ENCODE data around the gene CLDN6. TPM values are rescaled to one million over a fixed set of nuclear protein-coding genes. Genes with fewer than 3 reads are reported as not detected.

Gene CLDN6
- total RNA-seq, 1 experiment from 2014 or later: 2.7 TPM

DNA sequence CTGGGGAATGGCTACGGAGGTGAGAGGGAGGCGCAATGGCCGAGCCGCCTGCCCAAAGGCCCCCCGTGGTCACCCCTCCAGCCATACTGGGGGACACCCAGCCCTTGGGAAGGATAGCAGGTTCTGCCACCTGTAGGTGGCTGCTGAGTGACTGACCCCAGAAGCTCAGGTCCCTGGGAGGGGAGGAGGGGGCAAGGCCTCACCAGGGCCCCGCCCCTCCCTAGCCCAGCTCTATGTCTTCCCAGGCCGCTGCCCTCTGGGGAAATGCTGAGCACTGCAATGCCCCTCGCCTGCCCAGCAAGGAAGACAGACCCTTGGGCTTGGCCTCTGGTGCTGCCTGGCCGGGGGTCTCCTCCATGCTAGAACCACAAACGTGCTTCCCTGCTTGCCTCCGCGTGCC is 16.7 kb downstream of the CLDN6 start:
- no peak for DNase-seq (ENCODE audit: low spot score)

DNA sequence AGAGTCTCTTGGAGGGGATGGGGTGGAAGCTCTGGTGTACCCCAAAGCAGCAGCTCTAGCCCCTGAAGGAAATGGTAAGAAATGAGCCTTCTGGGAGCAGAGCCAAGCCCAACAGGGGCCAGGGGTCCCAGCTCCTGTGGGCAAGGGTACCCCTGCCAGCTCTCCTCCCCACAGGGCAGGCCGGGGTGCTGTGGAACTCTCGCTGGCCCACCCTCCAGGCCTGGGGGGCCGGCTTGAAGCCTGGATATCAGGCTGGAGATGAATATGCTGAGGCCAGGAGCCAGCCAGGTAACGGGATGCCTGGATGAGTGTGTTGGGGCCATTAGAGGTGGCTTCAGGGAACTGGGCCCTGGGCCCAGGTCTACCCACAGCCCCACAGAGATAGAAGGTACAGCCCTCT is 17.4 kb downstream of the CLDN6 start:
- no peak for DNase-seq (ENCODE audit: low spot score)
- in situ Hi-C loops (cut with HindIII; ENCODE audit: low sequenced_read_pairs): no loop called here

More for the DNA sequence above, 16.7 kb downstream of the CLDN6 start:
- in situ Hi-C loops (cut with HindIII; ENCODE audit: low sequenced_read_pairs): no loop called here

DNA sequence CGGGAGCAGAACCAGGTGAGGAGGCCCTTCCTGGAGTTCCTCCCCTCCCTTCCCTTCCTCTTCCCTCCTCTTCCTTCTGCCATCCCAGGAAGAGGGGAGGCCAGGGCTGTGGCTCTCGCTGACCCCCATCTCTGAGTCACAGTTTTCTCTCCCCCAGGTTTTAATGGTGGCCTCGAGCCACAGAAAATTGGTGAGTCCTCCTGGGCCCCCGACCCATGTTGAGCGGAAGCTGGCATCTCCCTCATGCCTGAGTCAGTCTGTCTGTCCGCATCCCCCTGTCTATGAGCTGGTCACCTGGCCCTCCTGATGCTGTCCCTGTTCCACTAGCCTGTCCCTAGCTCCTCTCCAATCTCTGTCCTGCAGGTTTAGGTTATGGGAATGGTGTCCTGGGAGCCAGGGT is 18.1 kb downstream of the CLDN6 start:
- no peak for DNase-seq (ENCODE audit: low spot score)
- in situ Hi-C loops (cut with HindIII; ENCODE audit: low sequenced_read_pairs): no loop called here

DNA sequence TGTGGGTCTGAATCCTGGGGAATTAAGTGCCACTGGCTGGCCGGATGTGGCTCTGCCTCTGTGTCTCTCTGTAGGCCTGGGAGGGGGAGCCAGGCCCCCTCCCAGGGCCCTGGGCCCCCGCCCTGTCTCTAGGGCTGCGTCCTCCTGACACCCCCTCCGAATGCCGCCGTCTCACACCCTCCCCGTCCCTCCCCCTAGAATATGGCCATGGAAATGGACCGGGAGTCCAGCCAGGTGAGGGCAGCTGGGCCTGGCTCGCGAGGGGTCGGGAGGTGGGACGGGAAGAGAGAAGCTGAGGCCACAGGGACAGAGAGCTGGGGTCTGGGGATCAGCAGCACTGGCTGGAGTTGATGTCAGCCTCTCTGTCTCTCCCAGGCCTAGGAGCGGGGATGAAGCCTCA is 21.7 kb downstream of the CLDN6 start:
- in situ Hi-C loops (cut with HindIII; ENCODE audit: low sequenced_read_pairs): no loop called here
- DNase-seq (ENCODE audit: low spot score): no peak

DNA sequence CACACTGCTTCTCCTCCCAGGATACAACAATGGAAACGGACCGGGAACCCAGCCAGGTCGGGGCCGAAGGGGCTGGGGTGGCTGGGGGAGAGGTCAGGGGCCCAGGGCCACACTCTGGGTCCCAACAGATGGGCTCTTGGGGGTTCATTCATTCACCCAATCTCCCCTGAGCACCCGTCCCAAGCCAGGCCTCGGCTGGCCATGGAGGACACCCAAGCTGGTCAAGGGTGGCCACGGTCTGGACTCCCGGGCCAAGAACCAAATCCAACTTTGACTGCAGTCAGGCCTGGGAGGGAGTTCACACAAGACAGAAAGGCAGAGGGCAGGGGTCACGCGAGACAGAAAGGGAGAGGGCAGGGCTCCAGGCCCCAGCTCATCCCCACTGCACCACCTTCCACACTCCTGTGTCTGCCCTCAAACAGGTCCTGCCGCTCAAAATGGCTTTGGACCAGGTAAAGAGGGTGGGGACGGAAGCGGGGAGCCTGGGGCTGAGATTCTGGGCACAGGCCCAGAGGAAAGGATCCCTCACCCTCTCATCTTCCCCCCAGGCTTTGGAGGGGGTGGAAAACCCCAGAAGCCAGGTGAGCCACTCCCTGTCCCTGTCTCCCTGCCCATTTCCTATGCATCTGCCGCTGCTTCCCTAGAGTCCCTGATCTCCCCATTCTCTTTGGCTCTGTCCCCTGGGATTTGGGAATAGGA is 25.5 kb downstream of the CLDN6 start:
- in situ Hi-C loops (cut with HindIII; ENCODE audit: low sequenced_read_pairs): no loop called here
- DNase-seq (ENCODE audit: low spot score): no peak

DNA sequence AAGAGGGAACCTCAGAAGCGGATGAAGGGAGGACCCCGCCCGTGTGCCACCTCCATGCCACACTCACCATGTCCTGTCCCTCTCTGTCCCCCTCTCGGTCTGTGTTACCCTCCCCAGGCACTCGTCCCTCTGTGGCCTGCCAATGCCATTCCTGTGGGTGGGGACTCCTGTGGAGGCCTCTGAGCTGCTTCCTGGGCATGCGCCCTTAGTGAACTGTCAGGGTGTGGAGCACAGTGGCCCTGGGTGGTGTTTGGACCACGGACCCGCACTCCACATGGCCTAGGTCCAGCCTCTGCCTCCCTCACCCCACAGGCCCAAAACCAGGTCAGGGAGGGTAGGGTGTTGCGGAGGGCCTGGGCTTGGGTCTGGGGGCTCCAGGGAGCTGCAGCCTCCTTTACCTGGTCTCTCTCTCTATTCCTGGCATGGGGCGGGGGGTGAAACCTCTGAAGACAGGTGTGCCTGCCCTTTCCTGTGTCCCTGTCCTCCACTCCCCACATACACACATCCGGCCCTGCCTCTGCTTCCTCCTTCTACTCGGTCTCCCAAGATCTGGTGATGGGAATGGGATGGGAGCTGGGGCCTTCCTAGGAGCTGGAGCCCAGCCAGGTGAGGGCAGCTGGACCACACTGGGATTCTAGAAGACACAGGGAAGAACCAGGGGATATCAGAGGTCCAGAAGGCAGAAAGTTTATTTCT is 26.3 kb downstream of the CLDN6 start:
- in situ Hi-C loops (cut with HindIII; ENCODE audit: low sequenced_read_pairs): no loop called here
- DNase-seq (ENCODE audit: low spot score): no peak

DNA sequence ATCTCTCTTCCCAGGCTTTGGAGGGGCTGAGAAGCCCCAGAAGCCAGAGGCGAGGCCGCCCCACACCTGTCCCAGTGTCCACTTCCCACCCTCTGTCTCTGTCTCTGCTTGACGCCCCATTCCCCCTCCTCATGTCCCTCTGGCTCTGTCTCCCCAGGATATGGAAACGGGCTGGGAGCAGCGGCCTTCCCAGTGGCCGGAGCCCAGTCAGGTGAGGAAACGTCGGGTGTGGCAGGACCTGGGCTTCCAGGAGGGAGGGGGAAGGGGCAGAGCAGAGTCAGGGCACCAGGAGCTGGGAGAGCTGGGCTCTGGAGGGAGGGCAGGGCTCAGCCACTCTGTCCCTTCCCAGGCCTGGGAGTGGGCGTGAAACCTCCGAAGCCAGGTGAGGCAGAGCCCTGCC is 27.1 kb downstream of the CLDN6 start:
- no peak for DNase-seq (ENCODE audit: low spot score)
- in situ Hi-C loops (cut with HindIII; ENCODE audit: low sequenced_read_pairs): no loop called here

DNA sequence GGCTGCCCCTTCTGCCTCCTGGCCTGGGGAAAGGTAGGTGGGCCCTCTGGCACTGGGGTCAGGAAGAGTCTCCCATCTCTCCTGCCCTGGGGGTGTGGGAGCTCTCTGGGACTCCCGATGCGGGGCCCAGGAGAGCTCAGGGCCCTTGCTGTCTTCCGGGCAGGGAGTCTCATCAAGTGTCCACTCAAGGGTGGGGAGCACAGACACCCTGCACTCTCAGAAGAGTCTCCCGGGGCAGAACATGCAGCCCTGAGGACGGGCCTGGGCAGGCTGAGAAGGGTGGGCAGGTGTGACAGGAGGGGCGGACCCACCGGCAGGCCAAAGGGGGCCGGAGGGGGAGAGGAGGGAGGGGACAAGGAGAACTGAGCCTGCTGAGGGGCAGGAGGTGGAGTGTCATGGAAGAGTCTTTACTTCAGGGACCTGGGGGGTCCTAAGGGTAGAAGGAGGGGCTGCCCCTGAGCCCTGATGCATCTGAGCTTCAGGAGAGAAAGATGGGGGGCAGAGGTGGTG is 29.3 kb downstream of the CLDN6 start:
- DNase-seq (ENCODE audit: low spot score): no peak
- in situ Hi-C loops (cut with HindIII; ENCODE audit: low sequenced_read_pairs): no loop called here

DNA sequence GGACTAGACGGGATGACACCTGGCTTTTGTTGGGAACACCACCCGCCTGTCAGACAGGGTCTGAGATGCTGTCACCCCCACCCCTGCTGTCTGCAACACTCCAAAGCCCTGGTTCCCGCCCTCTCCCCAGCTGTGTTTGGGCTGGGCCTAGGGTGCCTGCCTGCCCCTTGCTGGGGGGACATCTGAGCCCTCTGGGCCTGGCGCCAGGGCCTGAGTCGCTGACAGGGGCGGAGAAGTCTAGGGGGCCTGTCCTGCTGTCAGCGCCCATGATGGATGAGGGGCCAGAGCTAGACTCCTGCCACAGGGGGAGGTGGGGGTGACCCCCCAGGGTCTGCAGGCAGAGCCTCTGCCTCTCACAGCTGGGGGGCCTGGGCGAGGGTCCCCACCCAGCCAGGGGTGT is 30.1 kb downstream of the CLDN6 start:
- in situ Hi-C loops (cut with HindIII; ENCODE audit: low sequenced_read_pairs): no loop called here
- no peak for DNase-seq (ENCODE audit: low spot score)

DNA sequence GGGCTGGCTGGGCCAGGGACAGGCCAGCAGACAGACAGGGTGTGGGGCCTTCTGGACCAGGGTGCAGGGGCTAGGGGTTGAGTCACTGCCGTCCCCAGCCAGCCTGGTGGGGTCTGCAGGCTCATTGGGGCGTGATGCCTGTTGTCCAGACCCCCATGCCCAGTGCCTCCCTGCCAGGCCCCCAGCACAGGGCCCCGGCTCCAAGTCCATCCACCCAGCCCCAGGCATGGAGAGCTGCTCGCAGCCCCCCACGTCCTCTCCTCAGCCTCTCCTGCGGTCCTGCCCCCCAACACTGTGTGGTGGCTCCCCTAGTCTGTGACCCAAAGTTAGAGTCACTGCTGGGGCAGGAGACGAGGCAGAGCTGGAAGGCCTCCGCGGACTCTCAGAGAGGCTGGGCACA is 30.7 kb downstream of the CLDN6 start:
- no peak for DNase-seq (ENCODE audit: low spot score)
- in situ Hi-C loops (cut with HindIII; ENCODE audit: low sequenced_read_pairs): no loop called here

DNA sequence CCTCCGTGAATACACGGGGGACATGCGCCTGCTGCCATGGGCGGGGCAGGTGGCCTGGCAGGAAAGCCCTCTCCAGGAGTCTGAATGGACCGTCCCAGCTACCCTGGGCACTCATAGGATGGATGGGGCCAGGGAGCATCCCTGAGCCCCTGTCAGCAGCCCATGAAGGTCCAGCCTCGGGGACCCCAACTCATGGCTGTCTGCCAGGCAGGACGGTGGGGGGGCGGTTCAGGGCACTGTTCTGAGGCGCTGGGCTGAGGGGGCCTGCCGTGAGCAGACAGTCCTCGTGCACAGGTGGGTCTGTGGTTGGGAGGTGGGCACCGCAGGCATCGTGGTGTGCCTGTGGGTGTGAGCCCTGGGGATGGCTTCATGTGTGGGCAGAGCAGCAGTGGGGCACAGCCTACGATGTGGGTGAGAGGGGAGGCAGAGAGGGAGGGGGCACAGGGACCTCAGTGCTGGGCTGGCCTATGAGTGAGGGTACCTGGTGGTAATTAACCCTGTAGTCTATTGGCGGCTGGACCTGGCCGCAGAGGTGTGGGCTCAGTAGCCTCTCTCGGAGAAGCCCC is 31.3 kb downstream of the CLDN6 start:
- no peak for DNase-seq (ENCODE audit: low spot score)
- in situ Hi-C loops (cut with HindIII; ENCODE audit: low sequenced_read_pairs): no loop called here

DNA sequence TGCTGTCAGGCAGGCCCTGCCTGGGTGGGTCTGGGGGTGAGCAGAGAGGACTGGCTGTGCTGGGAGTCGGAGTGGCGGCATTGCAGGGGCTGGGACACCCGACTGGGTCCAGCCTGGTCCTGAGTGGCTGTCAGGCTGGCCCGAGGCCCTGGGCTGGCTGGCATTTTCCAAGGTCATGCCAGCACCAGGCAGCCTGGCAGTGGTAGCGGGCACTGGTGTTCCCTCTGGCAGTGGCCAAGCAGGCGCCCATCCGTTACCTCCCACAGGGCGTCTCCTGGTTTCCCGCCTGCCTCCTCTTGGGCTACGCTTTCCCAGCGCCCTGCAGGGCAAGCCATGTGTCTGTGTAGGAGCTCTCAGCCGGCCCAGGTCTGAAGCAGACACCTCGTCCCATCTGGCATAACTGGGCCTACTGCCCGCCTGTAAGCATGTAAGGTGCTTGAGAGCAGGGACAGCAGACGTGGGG is 32.1 kb downstream of the CLDN6 start:
- in situ Hi-C loops (cut with HindIII; ENCODE audit: low sequenced_read_pairs): no loop called here
- peak; percentile 96 for DNase-seq (ENCODE audit: low spot score)

DNA sequence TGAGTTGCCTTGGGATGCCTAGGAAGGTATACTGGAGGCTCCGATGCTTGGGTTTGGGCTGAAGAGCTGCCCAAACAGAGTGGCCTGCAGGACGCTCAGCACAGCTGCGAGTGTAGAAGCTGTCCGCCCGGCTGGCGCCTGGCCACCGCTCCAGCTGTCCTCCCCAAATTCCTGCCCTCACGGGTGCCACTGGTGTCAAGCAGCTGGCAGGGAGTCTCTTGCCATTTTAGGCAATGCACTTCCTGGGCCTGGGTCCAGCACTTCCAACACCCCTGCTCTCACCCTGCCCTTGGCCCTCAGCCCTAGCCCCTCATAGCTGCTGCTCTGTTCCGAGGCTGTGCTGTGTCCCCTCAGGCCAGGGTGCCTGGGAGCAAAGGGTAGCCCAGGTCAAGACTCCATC is 32.5 kb downstream of the CLDN6 start:
- in situ Hi-C loops (cut with HindIII; ENCODE audit: low sequenced_read_pairs): no loop called here

DNA sequence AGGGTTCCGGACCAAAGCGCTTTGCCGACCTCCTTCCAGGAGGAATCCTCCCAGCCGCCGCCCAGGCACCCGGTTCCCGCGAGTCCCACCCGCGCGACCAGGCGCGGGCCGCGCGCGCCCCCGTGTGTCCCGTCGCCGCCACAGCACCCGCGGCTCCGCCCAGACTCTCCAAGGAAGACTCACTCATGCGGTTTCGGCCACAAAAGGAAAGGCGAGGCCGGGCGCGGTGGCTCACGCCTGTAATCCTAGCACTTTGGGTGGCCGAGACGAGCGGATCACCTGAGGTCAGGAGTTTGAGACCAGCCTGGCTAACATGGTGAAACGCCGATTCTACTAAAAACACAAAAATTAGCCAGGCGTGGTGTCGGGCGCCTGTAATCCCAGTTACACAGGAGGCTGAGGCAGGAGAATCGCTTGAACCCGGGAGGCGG is 34.3 kb downstream of the CLDN6 start:
- in situ Hi-C loops (cut with HindIII; ENCODE audit: low sequenced_read_pairs): no loop called here
- DNase-seq (ENCODE audit: low spot score): peak; percentile 77

More for the DNA sequence above, 32.5 kb downstream of the CLDN6 start:
- DNase-seq (ENCODE audit: low spot score): peak; percentile 35

DNA sequence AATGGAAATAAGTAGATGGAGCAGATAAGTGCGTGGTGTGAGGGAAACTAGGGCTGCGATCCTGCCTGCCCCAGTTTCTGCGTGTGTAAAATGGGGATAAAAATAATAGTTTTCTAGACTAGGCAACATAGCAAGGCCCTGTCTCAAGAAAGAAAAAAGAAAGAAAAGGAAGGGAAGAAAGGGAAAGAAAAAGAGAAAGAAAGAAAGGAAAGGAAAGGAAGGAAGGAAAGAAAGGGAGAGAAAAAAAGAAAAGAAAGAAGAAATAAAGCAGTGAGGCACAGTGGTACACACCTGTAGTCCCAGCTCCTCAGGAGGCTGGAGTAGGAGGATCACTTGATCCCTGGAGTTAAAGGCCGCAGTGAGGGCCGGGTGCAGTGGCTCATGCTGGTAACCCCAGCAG is 35.6 kb downstream of the CLDN6 start:
- no peak for DNase-seq (ENCODE audit: low spot score)
- in situ Hi-C loops (cut with HindIII; ENCODE audit: low sequenced_read_pairs): no loop called here

DNA sequence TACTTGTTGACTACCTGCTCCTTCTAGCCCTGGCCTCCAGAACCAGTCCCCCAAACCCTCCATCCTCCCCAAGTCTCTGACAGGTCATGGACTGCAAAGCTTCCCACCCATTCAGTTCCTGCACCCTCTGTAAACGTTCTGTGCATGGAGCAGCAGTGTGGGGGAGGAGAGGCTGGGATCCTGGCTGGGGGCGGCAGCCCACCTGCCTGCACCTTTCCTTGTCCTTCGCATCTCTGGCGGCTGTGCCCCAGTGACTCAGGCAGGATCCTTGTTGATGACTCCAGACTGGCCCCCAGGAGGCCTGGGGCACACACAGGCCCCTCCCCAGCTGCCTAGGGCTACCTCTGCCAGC is 36.1 kb downstream of the CLDN6 start:
- no peak for DNase-seq (ENCODE audit: low spot score)
- in situ Hi-C loops (cut with HindIII; ENCODE audit: low sequenced_read_pairs): no loop called here

DNA sequence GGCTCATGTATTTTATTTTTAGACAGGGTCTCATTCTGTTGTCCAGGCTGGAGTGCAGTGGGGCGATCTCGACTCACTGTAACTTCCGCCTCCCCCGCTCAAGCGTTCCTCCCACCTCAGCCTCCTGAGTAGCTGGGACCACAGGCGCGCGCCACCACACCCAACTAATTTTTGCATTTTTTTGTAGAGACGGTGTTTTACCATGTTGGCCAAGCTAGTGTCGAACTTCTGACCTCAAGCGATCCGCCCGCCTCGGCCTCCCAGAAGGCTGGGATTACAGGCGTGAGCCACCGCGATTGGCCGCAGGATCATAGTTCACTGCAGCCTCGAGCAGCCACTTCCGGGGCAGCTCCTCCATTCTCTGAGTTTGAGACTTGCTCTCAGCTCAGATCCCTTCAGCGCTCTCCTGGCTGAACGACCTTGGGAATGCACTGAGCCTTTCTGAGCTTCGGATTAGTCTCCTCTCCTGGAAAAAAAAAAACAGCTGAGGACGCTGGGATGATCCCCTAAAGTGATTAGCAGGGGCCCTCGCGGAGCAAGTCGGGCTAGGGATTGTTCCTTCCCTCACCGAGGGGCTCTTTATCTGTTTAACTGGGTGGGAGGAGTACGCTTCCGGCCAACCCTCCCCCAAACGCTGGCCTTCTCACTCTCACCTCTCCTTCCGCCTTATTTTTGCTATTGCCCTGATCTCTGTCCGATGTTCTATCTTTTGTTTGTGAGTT is 36.6 kb downstream of the CLDN6 start:
- in situ Hi-C loops (cut with HindIII; ENCODE audit: low sequenced_read_pairs): no loop called here
- DNase-seq (ENCODE audit: low spot score): no peak

DNA sequence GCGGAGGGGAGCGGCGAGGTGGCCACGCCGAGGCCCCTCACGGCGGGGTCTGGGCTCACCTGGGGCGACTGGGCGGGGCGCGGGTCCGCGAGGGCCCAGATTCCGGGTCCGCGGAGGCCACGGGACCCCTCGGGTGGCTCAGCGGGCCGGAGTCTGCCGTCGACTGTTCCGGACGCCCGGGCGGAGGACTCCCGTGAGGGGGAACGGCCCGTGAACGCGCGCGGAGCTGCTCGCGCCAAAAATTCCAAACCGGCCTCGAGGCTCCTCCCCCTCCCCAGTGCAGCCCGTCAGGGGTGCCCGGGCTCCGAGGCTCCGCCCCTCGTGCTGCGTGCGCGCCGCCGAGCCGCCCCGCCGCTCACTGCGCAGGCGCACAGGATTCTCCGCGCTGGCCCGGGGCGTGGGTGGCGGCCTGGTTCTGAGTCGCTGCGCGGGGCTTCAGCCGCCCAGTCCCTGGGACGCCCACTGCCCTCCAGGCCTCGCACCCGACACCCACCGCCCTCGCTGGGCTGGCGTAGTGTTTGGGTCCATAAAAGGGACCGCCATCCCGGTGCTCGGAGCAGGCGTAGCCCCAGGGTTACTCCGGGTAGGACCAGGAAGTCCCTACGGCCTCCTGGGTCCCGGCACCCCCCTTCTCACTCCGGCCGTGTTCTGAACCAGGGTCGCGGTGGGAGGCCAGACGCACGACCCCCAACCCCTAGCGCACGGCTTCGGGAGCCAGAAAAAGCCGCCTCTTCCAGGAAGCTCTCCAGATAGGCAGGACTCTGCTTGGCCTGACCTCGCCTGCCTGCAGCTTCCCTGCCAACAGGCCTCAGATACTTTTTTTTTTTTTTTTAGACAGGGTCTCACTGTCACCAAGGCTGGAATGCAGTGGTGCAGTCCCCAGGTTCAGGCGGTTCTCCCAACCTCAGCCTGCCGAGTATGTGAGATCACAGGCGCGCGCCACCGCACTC is 37.5 kb downstream of the CLDN6 start, which contains the start of gene PKMYT1:
PKMYT1 (minus strand) TSS at position 220 of the 950 bp plus-strand sequence. CDS start 789 bp downstream, outside the sequence.
- peak; percentile 83 for DNase-seq (ENCODE audit: low spot score)
- in situ Hi-C loops (cut with HindIII; ENCODE audit: low sequenced_read_pairs): no loop called here
